ENCODE results near the gene CACNA1D.

GRCh38 chr3:53705774-53706173 lies 211.4 kb downstream of the CACNA1D start:
- TF ChIP-seq EZH2 (IDR thresholded peaks at IDR 0.05; ENCODE audit: low read length), result no peak
- TF ChIP-seq, protein P1, sequence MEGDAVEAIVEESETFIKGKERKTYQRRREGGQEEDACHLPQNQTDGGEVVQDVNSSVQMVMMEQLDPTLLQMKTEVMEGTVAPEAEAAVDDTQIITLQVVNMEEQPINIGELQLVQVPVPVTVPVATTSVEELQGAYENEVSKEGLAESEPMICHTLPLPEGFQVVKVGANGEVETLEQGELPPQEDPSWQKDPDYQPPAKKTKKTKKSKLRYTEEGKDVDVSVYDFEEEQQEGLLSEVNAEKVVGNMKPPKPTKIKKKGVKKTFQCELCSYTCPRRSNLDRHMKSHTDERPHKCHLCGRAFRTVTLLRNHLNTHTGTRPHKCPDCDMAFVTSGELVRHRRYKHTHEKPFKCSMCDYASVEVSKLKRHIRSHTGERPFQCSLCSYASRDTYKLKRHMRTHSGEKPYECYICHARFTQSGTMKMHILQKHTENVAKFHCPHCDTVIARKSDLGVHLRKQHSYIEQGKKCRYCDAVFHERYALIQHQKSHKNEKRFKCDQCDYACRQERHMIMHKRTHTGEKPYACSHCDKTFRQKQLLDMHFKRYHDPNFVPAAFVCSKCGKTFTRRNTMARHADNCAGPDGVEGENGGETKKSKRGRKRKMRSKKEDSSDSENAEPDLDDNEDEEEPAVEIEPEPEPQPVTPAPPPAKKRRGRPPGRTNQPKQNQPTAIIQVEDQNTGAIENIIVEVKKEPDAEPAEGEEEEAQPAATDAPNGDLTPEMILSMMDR (optimal IDR thresholded peaks at IDR 0.05 in 1 of 3, IDR thresholded peaks at IDR 0.05 in 1 of 3, conservative IDR thresholded peaks at IDR 0.05 in 1 of 3; ENCODE audit: extremely low read depth in 1 of 3, insufficient read depth in 2 of 3, low read length in 3 of 3), result no peak
